Measurements from ENCODE around the gene PSMA7.
A peak's percentile ranks its signal among the peaks of the same experiment; 100 is the strongest.
"Not testable (repeated sequence)": the region's sequence is repeated elsewhere in the genome, so short reads cannot be mapped to it uniquely, and the experiment has no call there.

PSMA7 gene

GRCh38 chr20:62149532-62150309 lies 6.5 kb upstream of the PSMA7 start:
- H3K4me1 Mint-ChIP-seq: peaks cover 47% of the 10 kb centered on the region

GRCh38 chr20:62148908-62149314 lies 5.7 kb upstream of the PSMA7 start:
- DNase-seq (ENCODE audit: low spot score in 2 of 2) (no peak), ATAC-seq (no peak)
- Mint-ChIP-seq H3K4me1 (peaks cover 51% of the 10 kb centered on the region), H3K9me3 (peaks cover 3% of the 10 kb centered on the region), H3K36me3 (peaks cover 21% of the 10 kb centered on the region), H3K27ac (no peak overlapping the region), H3K4me3 (no peak overlapping the region)

More at GRCh38 chr20:62149532-62150309, 6.5 kb upstream of the PSMA7 start:
- ATAC-seq (no peak), DNase-seq (ENCODE audit: low spot score in 2 of 2) (no peak)
- H3K4me3 Mint-ChIP-seq: no peak overlapping the region
- no peak overlapping the region for H3K27ac Mint-ChIP-seq
- H3K9me3 Mint-ChIP-seq: peaks cover 3% of the 10 kb centered on the region
- peaks cover 19% of the 10 kb centered on the region for H3K36me3 Mint-ChIP-seq

- not testable (repeated sequence) for DNase-seq (ENCODE audit: low spot score in 2 of 2); H3K27ac Mint-ChIP-seq; H3K9me3 Mint-ChIP-seq; H3K4me3 Mint-ChIP-seq; ATAC-seq
- peaks cover 51% of the 10 kb centered on the region for H3K4me1 Mint-ChIP-seq
- H3K36me3 Mint-ChIP-seq: peaks cover 17% of the 10 kb centered on the region
These were observed 5.2 kb upstream of the PSMA7 start for GRCh38 chr20:62148383-62148782.

- H3K36me3 Mint-ChIP-seq: peaks cover 11% of the 10 kb centered on the region
- ATAC-seq (no peak), DNase-seq (ENCODE audit: low spot score in 2 of 2) (no peak)
- no peak overlapping the region for H3K4me3 Mint-ChIP-seq
- H3K27ac Mint-ChIP-seq: no peak overlapping the region
- H3K9me3 Mint-ChIP-seq: no peaks in the 10 kb centered on the region
- H3K4me1 Mint-ChIP-seq: peaks cover 44% of the 10 kb centered on the region
These were observed 4.3 kb upstream of the PSMA7 start for GRCh38 chr20:62147528-62147927.

GRCh38 chr20:62147125-62147524 lies 3.9 kb upstream of the PSMA7 start:
- Mint-ChIP-seq H3K4me3 (no peak overlapping the region), H3K4me1 (peaks cover 44% of the 10 kb centered on the region), H3K36me3 (peaks cover 15% of the 10 kb centered on the region), H3K27ac (no peak overlapping the region), H3K9me3 (no peaks in the 10 kb centered on the region)
- DNase-seq (ENCODE audit: low spot score in 2 of 2): no peak
- no peak for ATAC-seq

- ATAC-seq (no peak), DNase-seq (ENCODE audit: low spot score in 2 of 2) (no peak)
- H3K9me3 Mint-ChIP-seq: no peaks in the 10 kb centered on the region
- H3K27ac Mint-ChIP-seq: no peak overlapping the region
- H3K4me1 Mint-ChIP-seq: peaks cover 54% of the 10 kb centered on the region
- no peak overlapping the region for H3K4me3 Mint-ChIP-seq
- H3K36me3 Mint-ChIP-seq: peaks cover 25% of the 10 kb centered on the region
These were observed 3.0 kb upstream of the PSMA7 start for GRCh38 chr20:62146019-62146755.

- no peak for DNase-seq (ENCODE audit: low spot score in 2 of 2)
- Mint-ChIP-seq H3K4me3 (peak overlapping the region; percentile 89), H3K9me3 (no peaks in the 10 kb centered on the region), H3K4me1 (peaks cover 59% of the 10 kb centered on the region), H3K36me3 (peaks cover 30% of the 10 kb centered on the region), H3K27ac (no peak overlapping the region)
- no peak for ATAC-seq
These were observed 2.5 kb upstream of the PSMA7 start for GRCh38 chr20:62145688-62146018.

GRCh38 chr20:62143957-62144825 lies 997 bp upstream of the PSMA7 start:
- peak overlapping the region; percentile 56 for H3K27ac Mint-ChIP-seq
- no peaks in the 10 kb centered on the region for H3K9me3 Mint-ChIP-seq
- DNase-seq (ENCODE audit: low spot score in 2 of 2) (peak; percentile 40 to 75), ATAC-seq (peak; percentile 31)
- H3K4me3 Mint-ChIP-seq: peak overlapping the region; percentile 89
- peaks cover 44% of the 10 kb centered on the region for H3K36me3 Mint-ChIP-seq
- H3K4me1 Mint-ChIP-seq: peaks cover 55% of the 10 kb centered on the region

- H3K4me3 Mint-ChIP-seq: peak overlapping the region; percentile 89
- ATAC-seq (peak; percentile 35), DNase-seq (ENCODE audit: low spot score in 2 of 2) (peak in 1 of 2 donors; percentile 61)
- H3K27ac Mint-ChIP-seq: peak overlapping the region; percentile 95
- peaks cover 56% of the 10 kb centered on the region for H3K4me1 Mint-ChIP-seq
- peaks cover 59% of the 10 kb centered on the region for H3K36me3 Mint-ChIP-seq
- no peaks in the 10 kb centered on the region for H3K9me3 Mint-ChIP-seq
These were observed 728 bp downstream of the PSMA7 start for GRCh38 chr20:62142252-62143080.

GRCh38 chr20:62141397-62142251 lies 1.6 kb downstream of the PSMA7 start:
- DNase-seq (ENCODE audit: low spot score in 2 of 2) (no peak), ATAC-seq (peak; percentile 8)
- H3K4me1 Mint-ChIP-seq: peaks cover 58% of the 10 kb centered on the region
- peak overlapping the region; percentile 95 for H3K27ac Mint-ChIP-seq
- H3K9me3 Mint-ChIP-seq: no peaks in the 10 kb centered on the region
- H3K36me3 Mint-ChIP-seq: peaks cover 64% of the 10 kb centered on the region
- H3K4me3 Mint-ChIP-seq: peak overlapping the region; percentile 89

- no peak for DNase-seq (ENCODE audit: low spot score in 2 of 2)
- peaks cover 63% of the 10 kb centered on the region for H3K4me1 Mint-ChIP-seq
- H3K9me3 Mint-ChIP-seq: no peaks in the 10 kb centered on the region
- H3K4me3 Mint-ChIP-seq: peak overlapping the region; percentile 89
- peak overlapping the region; percentile 95 for H3K27ac Mint-ChIP-seq
- H3K36me3 Mint-ChIP-seq: peaks cover 70% of the 10 kb centered on the region
- no peak for ATAC-seq
These were observed 2.2 kb downstream of the PSMA7 start for GRCh38 chr20:62141043-62141396.

- H3K9me3 Mint-ChIP-seq: no peaks in the 10 kb centered on the region
- H3K4me1 Mint-ChIP-seq: peaks cover 50% of the 10 kb centered on the region
- no peak overlapping the region for H3K27ac Mint-ChIP-seq
- DNase-seq (ENCODE audit: low spot score in 2 of 2) (no peak), ATAC-seq (no peak)
- peaks cover 82% of the 10 kb centered on the region for H3K36me3 Mint-ChIP-seq
- H3K4me3 Mint-ChIP-seq: no peak overlapping the region
These were observed 3.6 kb downstream of the PSMA7 start for GRCh38 chr20:62139636-62140035.

GRCh38 chr20:62138912-62139311 lies 4.3 kb downstream of the PSMA7 start:
- H3K9me3 Mint-ChIP-seq: no peaks in the 10 kb centered on the region
- no peak for DNase-seq (ENCODE audit: low spot score in 2 of 2)
- no peak overlapping the region for H3K4me3 Mint-ChIP-seq
- H3K4me1 Mint-ChIP-seq: peaks cover 46% of the 10 kb centered on the region
- no peak overlapping the region for H3K27ac Mint-ChIP-seq
- ATAC-seq: no peak
- H3K36me3 Mint-ChIP-seq: peaks cover 86% of the 10 kb centered on the region

- H3K4me3 Mint-ChIP-seq: no peak overlapping the region
- ATAC-seq (no peak), DNase-seq (ENCODE audit: low spot score in 2 of 2) (no peak)
- H3K9me3 Mint-ChIP-seq: no peaks in the 10 kb centered on the region
- H3K4me1 Mint-ChIP-seq: peaks cover 53% of the 10 kb centered on the region
- H3K36me3 Mint-ChIP-seq: peaks cover 93% of the 10 kb centered on the region
- peak overlapping the region; percentile 80 for H3K27ac Mint-ChIP-seq
These were observed 5.0 kb downstream of the PSMA7 start for GRCh38 chr20:62138204-62138543.
